Esophagus (tissue), 2 donors: ENCODE results near the gene LRRC4. TPM values are rescaled to one million over a fixed set of nuclear protein-coding genes. Genes with fewer than 3 reads are reported as not detected.
A peak's percentile ranks its signal among the peaks of the same experiment; 100 is the strongest.

Experiments used
- H3K27ac ChIP-seq, 2 donors: one replicate each; pipeline ENCODE4 v1.5.1; 2013; ENCODE audit warnings: low read depth in 2 of 2, mild to moderate bottlenecking in 2 of 2, inconsistent platforms in 1 of 2, low read length in 1 of 2, moderate library complexity in 1 of 2
- H3K27me3 ChIP-seq, 2 donors: one replicate each; pipeline ENCODE4 v1.6.1; 2013; ENCODE audit warnings: low read length in 2 of 2, control low read depth in 1 of 2, mild to moderate bottlenecking in 1 of 2; ENCODE audit not compliant: insufficient read depth in 2 of 2, control insufficient read depth in 1 of 2
- H3K36me3 ChIP-seq, 2 donors: one replicate each; pipeline ENCODE4 v1.6.1; 2013; ENCODE audit warnings: low read length in 1 of 2; ENCODE audit not compliant: control insufficient read depth in 2 of 2, insufficient read depth in 2 of 2
- H3K4me1 ChIP-seq, 2 donors: one replicate each; pipeline ENCODE4 v1.6.1; 2013; ENCODE audit warnings: low read length in 1 of 2; ENCODE audit not compliant: control insufficient read depth in 2 of 2, insufficient read depth in 2 of 2
- H3K4me3 ChIP-seq, 2 donors: one replicate each; pipeline ENCODE4 v1.5.1; 2013; ENCODE audit warnings: low read length in 2 of 2, mild to moderate bottlenecking in 2 of 2, low read depth in 1 of 2, moderate library complexity in 1 of 2
- H3K9me3 ChIP-seq, 2 donors: one replicate each; pipeline ENCODE4 v1.6.1; 2013; ENCODE audit warnings: mild to moderate bottlenecking in 2 of 2, low read depth in 1 of 2, low read length in 1 of 2, moderate library complexity in 1 of 2; ENCODE audit not compliant: control insufficient read depth in 2 of 2, insufficient read depth in 1 of 2
- WGBS, 2 donors: extraction: QIAGEN DNeasy Blood & Tissue Kit; methylation state at CpG; one replicate each; pipeline ENCODE4 v1.1.7; 2013; 5-methylcytosine and 5-hydroxymethylcytosine counted together
- polyA plus RNA-seq, 2 donors: library from polyadenylated mRNA; stranded (reverse); fragments of 200-250 nt; gene quantifications; one replicate each; pipeline ENCODE4 v1.2.3, GENCODE V29; 2013
- donor health status: healthy with polysubstance abuse.
- donor health status: Bipolar disorder and iron deficiency.

LRRC4 gene
- polyA plus RNA-seq: 1 to 10 TPM; 1.9 to 2.1 TPM

- Histone ChIP-seq H3K4me3 (peak within 1 kb of the TSS; percentile 51 to 74), H3K27me3 (no peaks in the 10 kb centered on the region), H3K9me3 (no peaks in the 10 kb centered on the region), H3K4me1 (peaks cover 3 to 13% of the 10 kb centered on the region in 2 donors), H3K36me3 (peaks cover 0 to 11% of the 10 kb centered on the region in 2 donors), H3K27ac (peak within 1 kb of the TSS in 1 of 2 donors; percentile 8)
- WGBS, 2 donors: 10 to 25% methylated on average over 63 to 86 of the region's 87 CpGs
Measured at GRCh38 chr7:128030654-128031611, at the start of gene LRRC4. LRRC4 (minus strand) TSS chr7:128031437; CDS start chr7:128030640, 797 bp downstream.

DNA sequence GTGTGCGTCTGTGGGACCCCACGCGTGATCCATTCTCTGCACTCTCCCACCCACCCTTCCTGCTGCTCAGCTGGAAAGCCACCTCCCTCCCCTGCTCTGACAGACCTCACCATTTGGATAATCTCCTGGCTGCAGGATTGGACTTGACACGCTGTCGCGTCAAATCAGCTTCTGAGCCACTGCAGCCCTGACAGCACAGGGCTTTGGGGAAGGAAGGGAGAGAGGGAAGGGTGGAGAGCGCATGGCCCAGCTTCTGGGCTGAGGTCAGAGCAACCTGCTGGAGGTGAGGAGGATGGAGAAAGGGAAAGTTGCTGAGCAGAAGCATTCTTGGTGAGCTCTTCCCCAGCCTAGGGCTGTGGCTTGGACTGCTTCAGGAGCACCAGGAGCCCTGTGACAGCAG lies 48.9 kb upstream of the LRRC4 start:
- H3K27me3 ChIP-seq: no peaks in the 10 kb centered on the region
- H3K36me3 ChIP-seq: peaks cover 15 to 29% of the 10 kb centered on the region in 2 donors
- H3K4me1 ChIP-seq: peaks cover 0 to 6% of the 10 kb centered on the region in 2 donors
- no peak overlapping the region for H3K27ac ChIP-seq
- WGBS, 2 donors: 96 to 99% methylated on average over 7 of the region's 7 CpGs
- H3K4me3 ChIP-seq: no peak overlapping the region
- H3K9me3 ChIP-seq: no peaks in the 10 kb centered on the region

DNA sequence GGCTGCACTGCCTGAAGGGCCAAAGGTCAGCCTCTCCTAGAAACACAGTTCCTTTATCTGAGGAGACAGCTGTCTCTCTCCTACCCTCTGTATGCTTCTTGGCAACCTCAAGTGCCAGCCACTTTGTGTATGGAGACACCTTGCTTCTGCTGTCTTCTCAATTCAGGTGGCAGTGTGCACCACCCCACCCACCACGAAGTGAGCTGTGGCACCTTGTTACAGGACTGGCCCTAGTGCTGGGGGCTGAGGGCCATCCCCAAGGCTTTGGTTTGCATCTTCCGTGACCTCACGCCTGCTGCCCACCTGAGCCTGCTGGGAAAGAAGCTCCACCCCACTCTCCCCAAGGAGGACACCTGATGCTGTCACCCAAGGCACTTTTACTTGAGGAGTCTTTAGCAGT lies 47.1 kb upstream of the LRRC4 start:
- Histone ChIP-seq H3K27me3 (no peaks in the 10 kb centered on the region), H3K9me3 (no peaks in the 10 kb centered on the region), H3K36me3 (peaks cover 16 to 28% of the 10 kb centered on the region in 2 donors), H3K27ac (no peak overlapping the region), H3K4me3 (no peak overlapping the region), H3K4me1 (peaks cover 0 to 6% of the 10 kb centered on the region in 2 donors)
- WGBS, 2 donors: 98 to 99% methylated on average over 3 of the region's 3 CpGs

- WGBS, 2 donors: 48 to 52% methylated on average over 7 of the region's 7 CpGs
- Histone ChIP-seq H3K27ac (no peak overlapping the region), H3K9me3 (no peaks in the 10 kb centered on the region)
Measured at GRCh38 chr7:128076796-128077271, 45.6 kb upstream of the LRRC4 start.

DNA sequence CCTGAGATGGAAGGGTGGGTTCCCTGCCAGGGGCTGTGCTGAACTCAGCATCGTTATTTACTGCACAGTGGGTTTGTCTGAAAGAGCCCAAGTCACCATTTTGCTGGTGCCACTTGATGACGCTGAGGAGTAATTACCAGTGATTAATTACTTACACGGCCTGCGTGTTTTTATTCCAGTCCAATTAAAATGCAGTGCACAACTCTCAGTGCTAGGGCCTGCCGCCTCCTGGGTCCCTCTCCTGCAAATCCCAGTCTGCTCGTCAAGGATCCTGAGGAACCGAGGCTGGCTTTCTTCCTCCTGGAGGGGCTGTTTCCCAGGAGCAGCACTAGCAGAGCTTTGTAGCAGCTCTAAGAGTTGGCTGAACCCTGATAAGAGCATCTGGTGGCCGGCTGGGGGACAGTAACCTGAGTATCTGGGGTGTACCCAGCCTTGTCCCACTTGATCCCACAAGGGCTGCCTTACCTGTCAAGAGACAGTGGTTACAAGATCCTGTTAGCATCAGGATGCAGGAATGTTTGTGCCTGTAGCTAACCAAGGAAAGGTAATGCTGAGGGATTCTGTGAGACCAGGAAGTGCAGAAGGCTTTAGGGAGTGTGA lies 45.1 kb upstream of the LRRC4 start:
- 86 to 88% methylated on average over 8 of the region's 8 CpGs for WGBS, 2 donors
- Histone ChIP-seq H3K27me3 (no peaks in the 10 kb centered on the region), H3K36me3 (peaks cover 11 to 17% of the 10 kb centered on the region in 2 donors), H3K4me3 (no peak overlapping the region), H3K27ac (no peak overlapping the region), H3K4me1 (peaks cover 0 to 6% of the 10 kb centered on the region in 2 donors), H3K9me3 (no peaks in the 10 kb centered on the region)

More at GRCh38 chr7:128076796-128077271, 45.6 kb upstream of the LRRC4 start:
- no peak overlapping the region for H3K4me3 ChIP-seq
- no peaks in the 10 kb centered on the region for H3K27me3 ChIP-seq
- H3K4me1 ChIP-seq: peaks cover 0 to 6% of the 10 kb centered on the region in 2 donors
- H3K36me3 ChIP-seq: peaks cover 16 to 22% of the 10 kb centered on the region in 2 donors

DNA sequence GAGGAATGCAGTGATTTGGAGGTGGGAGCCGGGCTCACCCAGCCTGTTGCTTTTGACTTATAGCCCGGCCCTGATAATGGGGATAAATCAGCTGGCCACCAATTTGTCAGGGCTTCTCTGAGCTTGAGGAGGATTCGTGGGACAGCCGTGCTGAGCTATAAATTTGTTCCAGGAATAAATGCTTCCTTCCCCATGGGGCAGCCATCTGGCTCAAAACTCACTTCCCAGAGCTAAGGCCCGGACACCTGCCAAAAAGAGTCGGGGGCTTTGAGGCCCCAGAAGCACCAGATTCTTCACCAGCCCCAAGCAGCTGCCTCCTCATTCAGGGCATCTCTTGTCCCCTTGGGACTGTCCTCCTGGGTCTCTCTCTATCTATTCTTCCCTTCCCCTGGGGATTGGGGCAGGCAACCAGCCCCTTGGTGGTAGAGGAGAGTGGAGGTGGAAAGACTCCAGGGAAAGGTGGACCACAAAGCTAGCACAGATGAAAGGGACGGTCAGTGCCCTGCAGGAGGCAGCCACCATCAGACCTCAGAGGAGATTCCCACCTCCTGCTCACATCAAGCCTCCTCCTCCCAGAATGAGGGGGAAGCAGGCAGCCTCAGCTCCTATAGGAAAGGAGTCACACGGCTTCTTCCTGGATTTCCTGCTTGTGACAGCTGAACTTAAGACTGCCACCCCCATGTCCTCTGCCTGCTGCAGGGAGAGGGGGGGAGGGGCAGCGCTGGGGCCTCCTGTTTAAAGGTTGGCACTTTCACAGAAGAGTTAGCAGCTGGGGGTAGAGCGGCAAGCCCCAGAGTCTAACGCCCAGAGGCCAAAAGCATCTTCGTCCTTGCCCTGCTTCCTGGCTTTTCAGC lies 44.2 kb upstream of the LRRC4 start:
- Histone ChIP-seq H3K27me3 (no peaks in the 10 kb centered on the region), H3K27ac (no peak overlapping the region), H3K4me1 (peaks cover 0 to 6% of the 10 kb centered on the region in 2 donors), H3K4me3 (no peak overlapping the region), H3K36me3 (peaks cover 11 to 15% of the 10 kb centered on the region in 2 donors), H3K9me3 (no peaks in the 10 kb centered on the region)
- WGBS, 2 donors: 80 to 85% methylated on average over 12 of the region's 12 CpGs

DNA sequence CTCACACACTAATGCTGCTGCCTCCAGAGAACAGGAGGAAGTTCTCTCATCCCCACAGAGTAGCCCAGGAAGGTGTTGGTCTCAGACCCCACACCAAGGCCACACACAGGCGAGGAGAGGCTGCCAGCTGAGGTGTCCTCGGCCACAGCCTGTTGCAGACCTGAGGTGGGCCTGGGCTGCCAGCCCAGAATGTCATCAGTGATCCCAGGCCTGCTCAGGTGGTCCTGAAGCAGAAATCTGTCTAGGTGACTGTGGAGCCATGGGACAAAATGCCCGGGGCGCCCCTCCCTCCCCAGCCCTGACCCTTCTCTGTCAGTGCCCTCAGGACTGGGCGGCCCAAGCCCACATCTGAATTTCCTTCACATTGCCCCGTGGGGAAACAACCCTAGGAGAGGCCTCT lies 43.5 kb upstream of the LRRC4 start:
- Histone ChIP-seq H3K36me3 (peaks cover 11 to 15% of the 10 kb centered on the region in 2 donors), H3K4me1 (peaks cover 0 to 6% of the 10 kb centered on the region in 2 donors), H3K27ac (no peak overlapping the region), H3K4me3 (no peak overlapping the region), H3K9me3 (no peaks in the 10 kb centered on the region), H3K27me3 (no peaks in the 10 kb centered on the region)
- 84 to 86% methylated on average over 6 of the region's 6 CpGs for WGBS, 2 donors

GRCh38 chr7:128074336-128074735 lies 43.1 kb upstream of the LRRC4 start:
- WGBS, 2 donors: 92 to 96% methylated on average over 19 of the region's 19 CpGs
- H3K36me3 ChIP-seq: peaks cover 11 to 15% of the 10 kb centered on the region in 2 donors
- no peaks in the 10 kb centered on the region for H3K9me3 ChIP-seq
- H3K4me1 ChIP-seq: peaks cover 0 to 6% of the 10 kb centered on the region in 2 donors
- H3K27ac ChIP-seq: no peak overlapping the region
- H3K27me3 ChIP-seq: no peaks in the 10 kb centered on the region
- no peak overlapping the region for H3K4me3 ChIP-seq
